NCI-H2196 treated with DMSO at 0.1 percent for 48 hours (cell line): Measurements from ENCODE around the gene NOTUM.
"Not testable (repeated sequence)": the region's sequence is repeated elsewhere in the genome, so short reads cannot be mapped to it uniquely, and the experiment has no call there.

ENCODE experiments used
- DNase-seq: peaks from one replicate; lab custom pipeline; 2025; ENCODE audit not compliant: unreplicated experiment; lab: John Stamatoyannopoulos, UW

NOTUM gene

DNA sequence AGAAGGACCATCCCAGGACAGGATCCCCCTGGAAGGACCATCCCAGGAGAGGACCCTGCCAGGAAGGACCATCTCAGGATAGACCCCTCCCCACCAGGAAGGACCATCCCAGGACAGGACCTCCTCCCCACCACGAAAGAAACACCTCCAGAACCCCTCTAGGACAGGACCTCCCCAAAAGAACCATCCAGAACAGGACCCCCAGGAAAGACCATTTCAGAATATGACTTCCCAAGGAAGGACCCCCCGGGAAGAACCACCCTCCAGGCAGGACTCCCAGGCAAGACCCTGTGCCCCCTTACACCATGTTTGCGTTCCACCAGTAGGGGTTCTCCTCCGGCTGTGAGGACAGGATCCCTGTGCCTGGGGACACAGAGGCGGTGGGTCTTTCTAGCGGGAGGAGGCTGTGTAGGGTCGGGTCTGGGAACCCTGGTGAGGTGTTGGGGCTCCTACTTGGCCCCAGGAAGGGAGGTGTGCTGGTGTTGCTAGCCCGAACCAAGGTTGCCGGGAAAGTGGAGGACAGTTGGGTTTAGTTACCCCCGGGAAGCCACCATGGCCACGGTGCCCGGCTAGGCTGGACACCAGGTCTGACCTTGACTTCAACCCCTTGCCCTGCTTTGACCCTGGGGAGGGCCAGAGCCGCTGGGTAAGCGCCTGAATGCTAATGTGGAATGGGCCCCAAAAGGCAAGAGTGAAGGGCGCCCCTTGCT lies 2.2 kb downstream of the NOTUM start:
- no peak for DNase-seq

DNA sequence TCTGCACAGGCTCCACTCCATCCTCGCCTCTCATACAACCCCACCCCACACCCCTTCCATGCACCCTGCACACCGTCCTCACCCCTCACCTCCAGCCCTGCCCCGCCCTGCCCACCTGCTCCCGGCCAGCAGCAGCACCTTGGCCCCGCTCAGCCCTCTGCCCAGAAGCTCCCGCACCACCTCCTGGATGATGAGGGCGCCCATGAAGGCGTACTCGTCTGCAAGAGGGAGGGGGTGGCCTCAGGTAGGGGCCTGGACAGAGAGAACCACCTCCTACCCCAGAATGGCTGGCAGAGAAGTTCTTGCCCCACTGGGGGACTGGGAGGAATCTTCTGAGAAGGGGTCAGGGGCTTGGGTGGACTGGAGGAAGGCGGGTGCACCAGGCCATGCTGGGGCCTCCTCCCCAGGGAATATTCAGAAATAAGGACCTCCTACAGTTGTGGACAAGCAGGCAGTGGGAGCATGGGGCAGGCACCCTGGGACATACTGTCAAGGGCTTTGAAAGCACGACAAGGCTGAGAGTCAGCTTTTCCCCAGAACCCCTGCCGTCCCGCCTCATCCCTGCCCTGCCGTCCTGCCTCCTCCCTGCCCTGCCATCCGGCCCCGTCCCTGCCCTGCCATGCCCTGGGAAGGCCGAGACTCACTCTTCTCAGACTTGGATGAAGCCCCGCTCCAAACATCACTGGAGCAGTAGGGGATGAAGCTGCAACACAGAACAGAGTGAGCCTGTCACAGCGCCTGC lies 3.1 kb downstream of the NOTUM start:
- no peak for DNase-seq

DNA sequence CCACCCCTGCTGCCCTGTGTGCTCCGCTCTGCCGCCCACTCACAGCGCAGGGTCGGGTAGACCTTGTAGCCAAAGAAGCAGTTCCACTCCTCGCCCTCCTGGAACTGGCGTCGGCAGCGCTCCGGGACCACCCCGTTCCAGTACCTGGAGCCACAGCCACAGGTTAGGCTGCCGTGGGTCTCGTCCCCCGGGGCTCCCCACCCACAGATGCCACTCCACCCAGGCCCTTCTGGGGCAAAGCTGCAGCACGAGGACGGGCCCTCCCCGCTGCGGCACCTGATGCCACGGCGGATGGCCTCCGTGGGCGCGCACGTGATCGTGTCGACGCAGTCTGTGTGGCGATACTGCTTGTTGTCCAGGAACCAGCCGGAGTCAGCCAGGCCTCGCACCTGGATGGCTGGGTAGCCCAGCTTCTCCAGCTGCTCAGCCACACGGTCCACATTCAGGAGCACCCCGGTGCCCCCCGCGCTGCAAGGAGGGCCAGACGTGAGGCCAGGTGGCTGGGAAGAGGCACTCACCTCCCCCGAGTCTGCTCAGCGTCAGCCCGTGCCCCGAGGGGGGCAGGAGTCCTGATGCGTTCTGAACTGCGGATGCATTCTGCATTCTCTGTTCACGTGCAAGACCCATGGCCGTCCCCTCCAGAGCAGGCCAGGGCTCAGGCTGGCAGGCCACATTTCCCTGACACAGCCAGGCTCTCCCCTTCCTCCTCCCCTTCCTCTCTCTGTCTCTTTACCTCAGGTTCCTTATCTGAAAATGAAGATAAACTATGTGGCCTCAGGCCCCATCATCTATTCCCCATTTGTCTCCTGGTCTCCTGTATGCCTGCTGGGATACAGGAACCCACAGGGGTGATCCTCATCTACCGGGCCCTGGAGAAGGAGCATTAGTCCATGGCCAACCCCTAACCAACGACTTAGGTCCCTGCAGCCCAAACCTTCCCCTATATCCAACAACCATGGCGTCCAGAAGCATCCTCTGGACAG lies 4.1 kb downstream of the NOTUM start:
- DNase-seq = no peak

DNA sequence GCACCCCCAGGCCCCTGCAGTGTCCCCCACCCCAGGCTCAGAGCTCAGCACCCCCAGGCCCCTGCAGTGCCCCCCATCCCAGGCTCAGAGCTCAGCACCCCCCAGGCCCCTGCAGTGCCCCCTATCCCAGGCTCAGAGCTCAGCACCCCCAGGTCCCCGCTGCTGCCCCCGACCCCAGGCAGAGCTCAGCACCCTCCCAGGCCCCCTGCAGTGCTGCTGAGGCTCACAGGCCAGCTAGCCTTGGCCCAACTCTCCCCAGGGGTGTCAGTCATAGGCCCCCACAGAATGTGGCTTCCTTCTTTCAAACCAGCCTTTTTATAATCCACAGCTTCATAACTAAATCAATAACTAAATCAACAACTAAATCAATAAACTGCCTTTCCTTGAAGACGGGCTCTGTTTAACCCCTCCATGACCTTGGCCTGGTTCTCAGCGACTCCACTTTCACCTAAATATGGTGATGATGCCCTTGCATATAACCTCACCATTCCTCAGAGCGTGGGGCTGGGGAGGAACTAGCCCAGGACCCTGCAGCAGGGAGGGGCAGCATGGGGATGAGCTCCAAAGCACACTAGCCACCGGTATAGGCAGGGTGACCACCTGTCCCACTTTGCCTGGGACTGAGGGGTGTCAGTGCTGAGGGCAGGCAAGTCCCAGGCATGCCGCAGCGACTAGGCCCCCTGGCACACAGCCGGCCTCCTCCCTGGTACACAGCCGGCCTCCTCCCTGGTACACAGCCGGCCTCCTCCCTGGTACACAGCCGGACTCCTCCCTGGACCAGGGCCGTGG lies 5.0 kb downstream of the NOTUM start:
- no peak for DNase-seq

- DNase-seq = no peak
Measured at GRCh38 chr17:81955058-81955681, 5.8 kb downstream of the NOTUM start.

GRCh38 chr17:81954131-81955057 lies 6.6 kb downstream of the NOTUM start:
- no peak for DNase-seq

- DNase-seq = not testable (repeated sequence)
Measured at GRCh38 chr17:81953443-81953842, 7.5 kb downstream of the NOTUM start.

DNA sequence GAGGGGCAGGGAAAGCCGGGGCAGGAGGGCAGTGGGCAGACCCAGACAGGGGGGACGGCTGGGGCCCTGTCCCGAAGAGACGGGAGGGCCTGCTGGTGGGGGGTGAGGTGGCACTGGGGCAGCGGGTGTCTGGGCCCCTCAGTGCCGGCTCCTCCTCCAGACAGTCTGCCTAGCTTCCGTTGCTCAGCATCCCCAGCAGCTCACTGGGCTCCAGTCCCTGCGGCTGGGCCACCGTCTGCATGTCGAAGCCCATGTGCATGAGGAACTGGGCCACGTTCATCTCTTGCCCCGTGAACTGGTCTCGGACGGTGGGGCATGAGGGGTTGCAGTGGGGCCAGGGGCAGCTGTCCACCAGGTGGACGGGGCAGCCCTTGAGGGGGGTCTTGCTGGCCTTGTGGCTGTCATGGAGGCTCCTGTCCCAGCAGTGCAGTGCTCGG lies 8.2 kb downstream of the NOTUM start:
- DNase-seq = no peak

DNA sequence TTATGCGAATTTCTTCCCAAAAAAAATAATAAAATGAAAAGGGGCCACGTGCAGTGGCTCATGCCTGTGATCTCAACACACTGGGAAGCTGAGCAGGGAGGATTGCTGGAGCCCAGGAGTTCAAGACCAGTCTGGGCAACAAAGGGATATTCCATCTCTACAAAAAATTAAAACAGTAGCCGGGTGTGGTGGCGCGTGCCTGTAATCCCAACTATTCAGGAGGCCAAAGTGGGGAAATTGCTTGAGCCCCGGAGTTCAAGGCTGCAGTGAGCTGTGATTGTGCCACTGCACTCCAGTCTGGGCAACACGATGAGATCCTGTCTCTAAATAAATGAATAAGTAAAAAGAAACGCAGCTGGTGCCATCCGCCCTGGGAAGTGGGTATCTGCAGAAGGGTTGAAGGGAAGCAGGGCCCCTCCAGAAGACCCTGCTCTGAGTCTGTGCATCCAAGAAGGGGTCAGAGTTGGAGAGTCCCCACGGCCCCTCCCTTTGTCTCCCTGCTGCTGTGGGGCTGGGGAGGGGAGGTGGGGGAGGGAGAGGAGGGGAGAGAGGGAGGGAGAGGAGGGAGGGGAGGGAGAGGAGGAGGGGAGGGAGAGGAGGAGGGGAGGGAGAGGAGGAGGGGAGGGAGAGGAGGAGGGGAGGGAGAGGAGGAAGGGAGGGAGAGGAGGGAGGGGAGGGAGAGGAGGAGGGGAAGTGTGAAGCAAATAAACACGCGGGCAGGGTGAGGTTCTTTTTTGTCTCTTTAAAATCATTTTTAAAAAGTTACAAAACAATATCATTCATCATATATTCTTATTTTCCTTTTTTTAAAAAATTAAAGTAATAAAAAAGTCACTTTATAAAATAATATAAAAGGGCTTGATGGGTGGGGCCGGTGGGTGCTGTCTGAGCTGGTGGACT lies 9.0 kb downstream of the NOTUM start:
- no peak for DNase-seq

DNA sequence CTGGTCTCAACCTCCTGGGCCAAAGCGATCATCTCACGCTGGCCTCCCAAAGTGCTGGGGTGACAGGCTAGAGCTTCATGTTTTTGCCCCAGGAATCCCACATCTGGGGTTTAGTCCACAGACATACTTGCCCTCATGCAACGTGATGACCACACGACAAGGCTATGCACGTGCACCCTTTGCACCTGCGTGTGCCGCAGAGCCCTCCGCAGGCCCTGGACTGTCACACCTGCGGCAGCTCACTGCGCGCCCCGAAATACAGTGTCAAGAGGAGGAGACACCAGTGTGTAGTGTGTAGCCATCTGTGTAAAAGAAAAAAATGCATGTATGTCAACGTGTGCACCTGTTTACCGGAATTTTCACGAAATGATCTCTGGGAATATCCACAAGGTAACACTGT lies 10.5 kb downstream of the NOTUM start:
- DNase-seq = no peak

DNA sequence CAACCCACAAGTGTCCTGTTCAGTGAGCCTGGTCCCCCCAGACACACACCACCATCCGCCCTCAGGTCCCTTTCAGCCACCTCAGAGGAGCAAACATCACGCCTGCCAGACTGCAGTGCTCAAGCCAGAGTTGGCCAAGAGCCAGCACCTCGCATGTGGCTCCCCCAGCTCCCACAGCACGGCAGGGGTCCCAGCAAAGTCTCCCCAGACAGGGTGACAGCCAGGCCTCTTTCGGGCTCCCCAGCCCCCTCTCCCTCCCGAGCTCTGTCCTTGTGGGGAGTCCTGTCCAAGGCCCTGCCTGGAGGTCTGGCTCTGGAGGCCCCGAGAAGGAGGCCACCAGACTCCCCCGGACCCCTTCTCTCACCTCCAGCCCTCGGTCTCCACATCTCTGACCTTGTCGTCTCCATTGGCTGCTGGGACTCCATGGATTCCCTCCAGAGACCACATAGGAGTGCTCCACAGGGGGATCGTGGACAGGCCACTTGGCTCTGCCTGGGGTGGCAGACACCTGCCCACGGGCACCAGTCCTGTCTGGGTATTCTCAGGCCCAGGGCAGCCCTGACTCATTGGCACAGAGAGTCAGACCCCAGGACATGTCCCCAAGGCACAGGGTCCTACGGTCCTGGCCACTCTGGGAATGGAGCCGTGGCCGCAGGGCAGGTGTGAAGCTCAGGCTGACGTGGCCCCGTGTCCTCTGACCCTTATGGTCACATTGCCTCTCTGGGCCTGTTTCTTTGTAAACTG lies 12.2 kb downstream of the NOTUM start:
- DNase-seq = no peak

- DNase-seq = no peak
Measured at GRCh38 chr17:81947189-81947588, 13.8 kb downstream of the NOTUM start, which contains the start of gene MYADML2. Gene MYADML2 (minus strand): TSS chr17:81947233. CDS start chr17:81941741, 5,492 bp downstream.

DNA sequence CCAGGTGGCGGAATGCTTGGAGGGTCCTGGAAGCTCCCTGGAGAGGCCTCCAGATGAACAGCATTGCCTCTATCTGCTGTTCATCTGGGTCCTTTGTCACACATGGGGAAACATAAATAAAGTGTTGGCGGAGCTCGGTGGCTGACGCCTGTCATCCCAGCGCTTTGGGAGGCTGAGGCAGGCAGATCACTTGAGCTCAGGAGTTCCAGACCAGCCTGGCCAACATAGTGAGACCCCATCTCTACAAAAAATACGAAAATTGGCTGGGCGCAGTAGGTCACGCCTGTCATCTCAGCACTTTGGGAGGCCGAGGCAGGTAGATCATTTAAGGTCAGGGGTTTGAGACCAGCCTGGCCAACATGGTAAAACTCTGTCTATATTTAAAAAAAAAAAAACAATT lies 16.1 kb downstream of the NOTUM start:
- DNase-seq = no peak

- DNase-seq = no peak
Measured at GRCh38 chr17:81942167-81942553, 18.8 kb downstream of the NOTUM start.

DNA sequence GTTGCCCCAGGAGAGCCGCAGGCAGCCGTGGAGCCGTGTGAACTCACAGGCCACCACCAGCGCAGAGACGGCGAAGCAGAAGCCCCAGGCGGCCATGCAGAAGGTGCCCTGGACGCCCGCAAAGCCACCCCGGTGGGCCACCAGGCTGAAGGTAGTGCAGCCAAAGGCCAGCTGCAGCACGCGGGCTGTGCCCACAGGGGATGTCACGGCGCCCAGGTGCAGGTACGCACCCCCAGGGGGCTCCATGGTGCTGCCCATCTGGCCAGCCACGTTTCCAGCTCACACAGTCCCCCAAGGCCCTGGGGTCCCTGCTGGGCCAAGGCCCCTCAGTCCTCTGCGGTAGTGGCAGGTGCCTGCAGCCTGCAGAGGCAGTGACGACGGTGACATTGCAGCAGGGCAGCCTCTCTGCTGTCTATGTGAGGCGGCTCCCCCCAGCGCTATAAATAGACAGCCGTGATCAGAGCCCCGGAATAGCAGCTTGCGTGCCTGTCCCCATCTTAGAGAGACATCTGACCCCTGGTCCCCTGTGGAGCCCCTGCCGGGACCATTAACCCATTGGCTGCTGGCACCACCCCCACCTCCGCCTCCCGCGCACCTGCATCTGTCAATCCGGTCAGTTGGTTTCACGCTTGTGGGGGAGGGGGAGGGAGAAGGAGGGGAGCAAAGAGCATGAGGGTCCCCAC lies 19.4 kb downstream of the NOTUM start:
- DNase-seq = no peak

GRCh38 chr17:81940538-81941483 lies 20.2 kb downstream of the NOTUM start:
- DNase-seq = no peak
